ENCODE results near the gene LY6G6C. TPM values are rescaled to one million over a fixed set of nuclear protein-coding genes. Genes with fewer than 3 reads are reported as not detected.
A peak's percentile ranks its signal among the peaks of the same experiment; 100 is the strongest.

LY6G6C gene
- total and polyA plus RNA-seq, 10 of the 15 experiments (the other 5 are each of a cell fraction or from before 2014, with no cell fraction given) = not detected

DNA sequence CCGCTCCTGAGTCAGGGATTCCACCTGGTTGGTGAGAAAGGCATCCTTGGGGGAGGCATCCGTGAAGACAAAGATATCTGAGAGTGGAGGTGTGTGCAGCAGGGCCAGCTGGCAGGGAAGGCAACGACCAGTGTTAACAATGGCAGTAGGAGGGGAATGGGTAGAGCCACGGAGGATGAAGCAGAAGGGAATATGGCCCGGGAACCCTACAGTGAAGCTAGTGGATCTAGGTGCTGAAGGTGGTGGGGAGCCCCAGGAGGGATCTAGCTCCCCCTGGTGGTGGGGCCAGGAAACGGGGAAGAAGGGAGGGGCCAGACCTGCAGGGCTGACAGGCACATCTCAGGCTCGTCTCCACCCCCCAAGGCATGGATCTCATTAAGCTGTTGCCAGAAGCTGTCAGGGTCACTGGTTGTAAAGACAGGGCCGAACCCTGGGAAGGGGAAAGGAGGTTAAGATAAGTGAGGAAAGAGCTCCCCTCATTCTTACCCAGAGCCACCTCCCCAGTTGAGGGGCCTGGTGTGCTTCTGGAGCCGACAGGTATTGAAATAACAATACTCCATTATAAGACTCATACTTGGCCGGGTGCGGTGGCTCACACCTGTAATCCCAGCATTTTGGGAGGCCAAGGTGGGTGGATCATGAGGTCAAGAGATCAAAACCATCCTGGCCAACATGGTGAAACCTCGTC lies 48.3 kb upstream of the LY6G6C start (continued):
- TF ChIP-seq, protein P1, sequence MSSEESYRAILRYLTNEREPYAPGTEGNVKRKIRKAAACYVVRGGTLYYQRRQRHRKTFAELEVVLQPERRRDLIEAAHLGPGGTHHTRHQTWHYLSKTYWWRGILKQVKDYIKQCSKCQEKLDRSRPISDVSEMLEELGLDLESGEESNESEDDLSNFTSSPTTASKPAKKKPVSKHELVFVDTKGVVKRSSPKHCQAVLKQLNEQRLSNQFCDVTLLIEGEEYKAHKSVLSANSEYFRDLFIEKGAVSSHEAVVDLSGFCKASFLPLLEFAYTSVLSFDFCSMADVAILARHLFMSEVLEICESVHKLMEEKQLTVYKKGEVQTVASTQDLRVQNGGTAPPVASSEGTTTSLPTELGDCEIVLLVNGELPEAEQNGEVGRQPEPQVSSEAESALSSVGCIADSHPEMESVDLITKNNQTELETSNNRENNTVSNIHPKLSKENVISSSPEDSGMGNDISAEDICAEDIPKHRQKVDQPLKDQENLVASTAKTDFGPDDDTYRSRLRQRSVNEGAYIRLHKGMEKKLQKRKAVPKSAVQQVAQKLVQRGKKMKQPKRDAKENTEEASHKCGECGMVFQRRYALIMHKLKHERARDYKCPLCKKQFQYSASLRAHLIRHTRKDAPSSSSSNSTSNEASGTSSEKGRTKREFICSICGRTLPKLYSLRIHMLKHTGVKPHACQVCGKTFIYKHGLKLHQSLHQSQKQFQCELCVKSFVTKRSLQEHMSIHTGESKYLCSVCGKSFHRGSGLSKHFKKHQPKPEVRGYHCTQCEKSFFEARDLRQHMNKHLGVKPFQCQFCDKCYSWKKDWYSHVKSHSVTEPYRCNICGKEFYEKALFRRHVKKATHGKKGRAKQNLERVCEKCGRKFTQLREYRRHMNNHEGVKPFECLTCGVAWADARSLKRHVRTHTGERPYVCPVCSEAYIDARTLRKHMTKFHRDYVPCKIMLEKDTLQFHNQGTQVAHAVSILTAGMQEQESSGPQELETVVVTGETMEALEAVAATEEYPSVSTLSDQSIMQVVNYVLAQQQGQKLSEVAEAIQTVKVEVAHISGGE (CRISPR knock-in tag; IDR thresholded peaks at IDR 0.05) = no peak
- TF ChIP-seq, protein P2, sequence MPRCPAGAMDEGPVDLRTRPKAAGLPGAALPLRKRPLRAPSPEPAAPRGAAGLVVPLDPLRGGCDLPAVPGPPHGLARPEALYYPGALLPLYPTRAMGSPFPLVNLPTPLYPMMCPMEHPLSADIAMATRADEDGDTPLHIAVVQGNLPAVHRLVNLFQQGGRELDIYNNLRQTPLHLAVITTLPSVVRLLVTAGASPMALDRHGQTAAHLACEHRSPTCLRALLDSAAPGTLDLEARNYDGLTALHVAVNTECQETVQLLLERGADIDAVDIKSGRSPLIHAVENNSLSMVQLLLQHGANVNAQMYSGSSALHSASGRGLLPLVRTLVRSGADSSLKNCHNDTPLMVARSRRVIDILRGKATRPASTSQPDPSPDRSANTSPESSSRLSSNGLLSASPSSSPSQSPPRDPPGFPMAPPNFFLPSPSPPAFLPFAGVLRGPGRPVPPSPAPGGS (IDR thresholded peaks at IDR 0.05; ENCODE audit: borderline replicate concordance, insufficient read depth, low read depth, low read length, poor library complexity, severe bottlenecking) = no peak
- TF ChIP-seq RB1 (IDR thresholded peaks at IDR 0.05; ENCODE audit: borderline replicate concordance) (peak; percentile 70; the same call in 1 of the 2 replicates), ZNF384 (IDR thresholded peaks at IDR 0.05; ENCODE audit: borderline replicate concordance, low read depth, low read length) (no peak), YY1 (IDR thresholded peaks at IDR 0.05; ENCODE audit: low read depth, low read length) (peak; percentile 67; the same call in 1 of the 2 replicates), ZNF207 (IDR thresholded peaks at IDR 0.05; ENCODE audit: borderline replicate concordance) (no peak), ZBTB4 (CRISPR knock-in tag; IDR thresholded peaks at IDR 0.05) (no peak), SKIL (IDR thresholded peaks at IDR 0.05; ENCODE audit: low read depth, poor library complexity, severe bottlenecking) (no peak), CBX3 (IDR thresholded peaks at IDR 0.05; ENCODE audit: borderline replicate concordance, low read depth) (no peak), ZSCAN29 (IDR thresholded peaks at IDR 0.05) (no peak)
- TF ChIP-seq, protein P3, sequence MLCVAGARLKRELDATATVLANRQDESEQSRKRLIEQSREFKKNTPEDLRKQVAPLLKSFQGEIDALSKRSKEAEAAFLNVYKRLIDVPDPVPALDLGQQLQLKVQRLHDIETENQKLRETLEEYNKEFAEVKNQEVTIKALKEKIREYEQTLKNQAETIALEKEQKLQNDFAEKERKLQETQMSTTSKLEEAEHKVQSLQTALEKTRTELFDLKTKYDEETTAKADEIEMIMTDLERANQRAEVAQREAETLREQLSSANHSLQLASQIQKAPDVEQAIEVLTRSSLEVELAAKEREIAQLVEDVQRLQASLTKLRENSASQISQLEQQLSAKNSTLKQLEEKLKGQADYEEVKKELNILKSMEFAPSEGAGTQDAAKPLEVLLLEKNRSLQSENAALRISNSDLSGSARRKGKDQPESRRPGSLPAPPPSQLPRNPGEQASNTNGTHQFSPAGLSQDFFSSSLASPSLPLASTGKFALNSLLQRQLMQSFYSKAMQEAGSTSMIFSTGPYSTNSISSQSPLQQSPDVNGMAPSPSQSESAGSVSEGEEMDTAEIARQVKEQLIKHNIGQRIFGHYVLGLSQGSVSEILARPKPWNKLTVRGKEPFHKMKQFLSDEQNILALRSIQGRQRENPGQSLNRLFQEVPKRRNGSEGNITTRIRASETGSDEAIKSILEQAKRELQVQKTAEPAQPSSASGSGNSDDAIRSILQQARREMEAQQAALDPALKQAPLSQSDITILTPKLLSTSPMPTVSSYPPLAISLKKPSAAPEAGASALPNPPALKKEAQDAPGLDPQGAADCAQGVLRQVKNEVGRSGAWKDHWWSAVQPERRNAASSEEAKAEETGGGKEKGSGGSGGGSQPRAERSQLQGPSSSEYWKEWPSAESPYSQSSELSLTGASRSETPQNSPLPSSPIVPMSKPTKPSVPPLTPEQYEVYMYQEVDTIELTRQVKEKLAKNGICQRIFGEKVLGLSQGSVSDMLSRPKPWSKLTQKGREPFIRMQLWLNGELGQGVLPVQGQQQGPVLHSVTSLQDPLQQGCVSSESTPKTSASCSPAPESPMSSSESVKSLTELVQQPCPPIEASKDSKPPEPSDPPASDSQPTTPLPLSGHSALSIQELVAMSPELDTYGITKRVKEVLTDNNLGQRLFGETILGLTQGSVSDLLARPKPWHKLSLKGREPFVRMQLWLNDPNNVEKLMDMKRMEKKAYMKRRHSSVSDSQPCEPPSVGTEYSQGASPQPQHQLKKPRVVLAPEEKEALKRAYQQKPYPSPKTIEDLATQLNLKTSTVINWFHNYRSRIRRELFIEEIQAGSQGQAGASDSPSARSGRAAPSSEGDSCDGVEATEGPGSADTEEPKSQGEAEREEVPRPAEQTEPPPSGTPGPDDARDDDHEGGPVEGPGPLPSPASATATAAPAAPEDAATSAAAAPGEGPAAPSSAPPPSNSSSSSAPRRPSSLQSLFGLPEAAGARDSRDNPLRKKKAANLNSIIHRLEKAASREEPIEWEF (IDR thresholded peaks at IDR 0.05; ENCODE audit: insufficient replicate concordance, low read depth, low read length) = no peak
- TF ChIP-seq, protein P4, sequence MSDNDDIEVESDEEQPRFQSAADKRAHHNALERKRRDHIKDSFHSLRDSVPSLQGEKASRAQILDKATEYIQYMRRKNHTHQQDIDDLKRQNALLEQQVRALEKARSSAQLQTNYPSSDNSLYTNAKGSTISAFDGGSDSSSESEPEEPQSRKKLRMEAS (IDR thresholded peaks at IDR 0.05; ENCODE audit: low read depth, low read length) = no peak

Measured in GM12878 (cell line).